Activated CD4-positive, alpha-beta T cell treated with anti-CD3 and anti-CD28 coated beads, Interleukin-2, amount 50 U/mL, for 16 hours (primary cell): ENCODE results near the gene SEC62.

Experiments
- DNase-seq: peaks from one replicate; pipeline ENCODE4 v3.0.0-alpha.2; 2020

Gene SEC62

GRCh38 chr3:169966428-169966950 is at the start of gene SEC62:
Gene SEC62 (plus strand): TSS chr3:169966807. CDS start chr3:169966823, 16 bp downstream.
- DNase-seq, result peak; percentile 94

- no peak for DNase-seq
Measured at GRCh38 chr3:169923189-169923588, 43.4 kb upstream of the SEC62 start.

- DNase-seq, result no peak
Measured at GRCh38 chr3:169923831-169924230, 42.8 kb upstream of the SEC62 start.

- DNase-seq, result peak; percentile 10
Measured at GRCh38 chr3:169929830-169930519, 36.6 kb upstream of the SEC62 start.

GRCh38 chr3:169930843-169931242 is 35.8 kb upstream of the SEC62 start:
- DNase-seq, result no peak

GRCh38 chr3:169931747-169932520 is 34.7 kb upstream of the SEC62 start:
- DNase-seq, result no peak

GRCh38 chr3:169939320-169939719 is 27.3 kb upstream of the SEC62 start:
- DNase-seq, result no peak

- no peak for DNase-seq
Measured at GRCh38 chr3:169939751-169940150, 26.9 kb upstream of the SEC62 start.

GRCh38 chr3:169940470-169941181 is 26.0 kb upstream of the SEC62 start:
- no peak for DNase-seq

- peak; percentile 75 for DNase-seq
Measured at GRCh38 chr3:169945313-169945712, 21.3 kb upstream of the SEC62 start.

- no peak for DNase-seq
Measured at GRCh38 chr3:169946336-169946735, 20.3 kb upstream of the SEC62 start.

- DNase-seq, result no peak
Measured at GRCh38 chr3:169948559-169949448, 17.8 kb upstream of the SEC62 start.

GRCh38 chr3:169952045-169952444 is 14.6 kb upstream of the SEC62 start:
- no peak for DNase-seq

GRCh38 chr3:169953462-169954141 is 13.0 kb upstream of the SEC62 start:
- DNase-seq, result no peak

GRCh38 chr3:169954142-169954756 is 12.4 kb upstream of the SEC62 start:
- no peak for DNase-seq

- no peak for DNase-seq
Measured at GRCh38 chr3:169955406-169955805, 11.2 kb upstream of the SEC62 start.

GRCh38 chr3:169964176-169964575 is 2.4 kb upstream of the SEC62 start:
- no peak for DNase-seq

GRCh38 chr3:169965562-169966427 is 812 bp upstream of the SEC62 start:
- no peak for DNase-seq

GRCh38 chr3:169966951-169967915 is 626 bp downstream of the SEC62 start:
- DNase-seq, result peak; percentile 28
